GM21528 (cell line): Measurements from ENCODE around the gene PODXL2.
"Not testable (repeated sequence)": the region's sequence is repeated elsewhere in the genome, so short reads cannot be mapped to it uniquely, and the experiment has no call there.

Experiments
- ATAC-seq: cut with Tn5 transposase; IDR thresholded peaks from one replicate; pipeline ENCODE4 v1.9.1; 2021; ENCODE audit warnings: mild to moderate bottlenecking, moderate library complexity; ENCODE audit not compliant: unreplicated experiment, low FRiP score

Gene PODXL2

GRCh38 chr3:127672429-127673190 is 43.6 kb downstream of the PODXL2 start, which contains the start of gene ABTB1:
Gene ABTB1 (plus strand): TSS chr3:127672952. CDS start chr3:127673026, 74 bp downstream.
- peak; percentile 74 for ATAC-seq

GRCh38 chr3:127673191-127674100 is 44.5 kb downstream of the PODXL2 start:
- peak; percentile 32 for ATAC-seq

GRCh38 chr3:127674101-127674721 is 45.2 kb downstream of the PODXL2 start:
- no peak for ATAC-seq

GRCh38 chr3:127674790-127675189 is 45.8 kb downstream of the PODXL2 start:
- no peak for ATAC-seq

- no peak for ATAC-seq
Observed at GRCh38 chr3:127675651-127676391, 46.8 kb downstream of the PODXL2 start.

GRCh38 chr3:127676456-127676855 is 47.5 kb downstream of the PODXL2 start:
- no peak for ATAC-seq

- ATAC-seq = no peak
Observed at GRCh38 chr3:127676921-127677351, 48.0 kb downstream of the PODXL2 start.

GRCh38 chr3:127677541-127678314 is 48.7 kb downstream of the PODXL2 start:
- no peak for ATAC-seq

GRCh38 chr3:127678315-127678599 is 49.3 kb downstream of the PODXL2 start:
- no peak for ATAC-seq

GRCh38 chr3:127678611-127679533 is 49.9 kb downstream of the PODXL2 start:
- ATAC-seq = no peak

- no peak for ATAC-seq
Observed at GRCh38 chr3:127679534-127680145, 50.7 kb downstream of the PODXL2 start.

GRCh38 chr3:127680146-127680661 is 51.2 kb downstream of the PODXL2 start:
- no peak for ATAC-seq

- ATAC-seq = no peak
Observed at GRCh38 chr3:127680798-127681221, 51.8 kb downstream of the PODXL2 start.

- ATAC-seq = not testable (repeated sequence)
Observed at GRCh38 chr3:127682175-127682554, 53.2 kb downstream of the PODXL2 start.

GRCh38 chr3:127682561-127682960 is 53.6 kb downstream of the PODXL2 start:
- ATAC-seq = no peak

GRCh38 chr3:127684871-127685707 is 56.1 kb downstream of the PODXL2 start:
- ATAC-seq = no peak
